HG03280 (cell line): ENCODE data around the gene CASTOR2.
"Not testable (repeated sequence)": the region's sequence is repeated elsewhere in the genome, so short reads cannot be mapped to it uniquely, and the experiment has no call there.

Source experiments
- ATAC-seq: cut with Tn5 transposase; IDR thresholded peaks from one replicate; pipeline ENCODE4 v1.9.1; 2021; ENCODE audit warnings: mild to moderate bottlenecking, moderate library complexity; ENCODE audit not compliant: unreplicated experiment

CASTOR2 gene

DNA sequence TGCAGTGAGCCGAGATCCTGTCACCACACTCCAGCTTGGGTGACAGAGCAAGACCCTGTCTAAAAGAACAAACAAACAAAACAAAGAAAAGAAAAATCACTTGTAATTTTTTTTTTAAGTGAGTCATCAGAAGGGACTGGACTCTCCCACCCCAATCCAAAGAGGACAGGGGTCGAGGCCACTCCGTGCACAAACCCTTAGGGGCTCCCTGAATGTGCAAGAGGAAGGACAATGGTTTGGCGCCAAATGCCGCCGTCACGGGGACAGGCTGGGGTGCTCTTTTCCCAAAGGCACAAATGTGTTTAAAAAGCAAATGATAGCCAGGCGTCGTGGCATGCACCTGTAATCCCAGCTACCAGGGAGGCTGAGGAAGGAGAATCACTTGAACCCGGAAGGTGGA, 85.3 kb downstream of the CASTOR2 start:
- ATAC-seq, result no peak

DNA sequence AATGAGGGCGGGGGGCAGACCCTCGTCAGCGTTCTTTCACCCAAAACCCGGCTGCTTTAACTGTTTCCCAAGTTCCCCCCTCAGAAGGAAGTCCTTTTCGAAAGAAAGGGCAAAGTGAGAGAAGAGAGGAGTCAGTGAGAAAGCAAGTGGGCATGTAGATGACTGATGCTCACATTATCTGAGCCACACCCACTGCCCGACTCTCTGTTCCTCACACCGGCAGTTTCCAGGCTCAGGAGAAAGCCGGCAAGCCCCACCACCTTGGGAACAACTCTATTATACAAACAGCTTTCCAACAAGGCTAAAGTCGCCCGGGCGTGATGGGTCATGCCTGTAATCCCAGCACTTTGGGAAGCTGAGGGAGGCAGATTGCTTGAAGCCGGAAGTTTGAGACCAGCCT, 86.0 kb downstream of the CASTOR2 start:
- ATAC-seq, result no peak

DNA sequence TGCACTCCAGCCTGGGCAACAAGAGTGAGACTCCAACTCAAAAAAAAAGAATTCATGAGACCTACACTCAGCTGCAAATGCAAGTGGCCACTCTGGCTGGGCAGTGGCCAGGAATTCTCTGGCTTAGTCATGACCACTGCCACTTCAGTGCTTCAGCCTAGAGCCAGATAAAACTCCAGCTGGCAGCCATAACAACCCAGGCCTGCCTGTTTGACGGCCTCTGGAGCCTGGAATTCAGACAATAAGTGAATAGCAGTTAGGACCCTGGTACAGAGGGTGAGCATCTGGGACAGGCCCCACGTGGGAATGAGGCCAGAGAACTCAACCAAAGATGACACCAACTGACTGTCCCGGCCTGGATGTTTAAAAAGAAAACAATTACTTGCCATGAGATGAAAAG, 90.2 kb downstream of the CASTOR2 start:
- ATAC-seq, result no peak

DNA sequence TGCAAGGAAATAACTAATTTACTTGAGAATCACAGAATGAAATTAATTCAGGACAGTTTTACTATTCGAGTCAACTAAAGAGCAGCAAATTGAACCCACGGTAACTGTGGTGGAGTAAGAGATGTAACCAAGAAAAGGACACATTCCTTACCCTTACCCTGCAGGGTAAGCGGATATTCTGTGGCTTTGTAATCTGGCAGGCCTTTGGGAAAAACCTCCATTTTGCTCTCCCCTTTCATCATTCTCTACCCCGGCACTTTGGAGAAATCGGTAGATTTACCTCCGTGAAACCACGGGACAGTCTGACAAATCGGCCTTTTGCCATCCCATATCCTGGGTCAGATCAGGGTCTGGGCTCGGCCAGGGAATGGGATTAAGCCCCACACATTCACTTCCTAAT, 90.7 kb downstream of the CASTOR2 start:
- ATAC-seq, result no peak

DNA sequence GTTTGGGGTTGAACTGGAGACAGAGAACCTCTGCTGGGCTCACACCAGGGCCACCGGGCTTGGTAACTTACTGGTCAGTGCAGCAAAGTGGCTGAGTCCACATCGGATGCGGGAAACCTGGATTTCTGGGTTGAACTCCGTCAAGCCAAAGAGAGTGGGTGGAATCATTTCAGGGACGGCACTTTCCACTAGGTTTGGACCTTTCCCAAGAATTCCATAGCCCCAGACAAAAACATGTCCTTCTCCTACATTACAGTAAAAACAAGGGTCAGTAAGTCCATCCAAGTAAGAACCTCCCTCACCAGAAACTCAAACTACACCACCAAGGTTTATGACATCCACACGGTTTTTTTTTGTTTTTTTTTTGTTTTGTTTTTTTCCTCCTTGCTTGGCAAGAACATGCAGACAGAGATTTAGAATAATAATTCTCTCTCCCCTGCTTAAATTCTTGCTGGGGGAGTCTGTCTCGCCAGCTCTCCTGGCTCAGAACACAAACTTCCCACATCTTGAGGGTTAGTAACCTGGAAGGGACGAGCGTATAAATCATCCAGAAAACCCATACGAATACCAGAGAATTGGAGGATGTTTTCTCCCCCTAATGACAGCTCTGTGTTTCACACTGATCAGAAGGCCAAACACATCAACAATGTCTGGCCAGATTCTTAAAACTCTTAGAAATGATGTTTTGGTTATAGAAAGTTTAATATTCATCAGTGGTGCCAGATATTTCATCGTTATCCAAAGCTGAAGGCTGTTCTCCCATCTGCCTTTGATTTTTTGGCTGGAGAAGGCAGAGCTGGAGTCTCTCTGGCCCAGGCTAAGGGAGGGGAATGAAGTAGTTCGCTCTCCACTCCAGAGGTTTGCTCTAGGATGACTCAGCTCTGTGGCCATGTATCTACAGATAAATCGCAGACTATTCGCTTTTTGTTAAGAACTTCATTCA, 91.6 kb downstream of the CASTOR2 start:
- ATAC-seq, result no peak

DNA sequence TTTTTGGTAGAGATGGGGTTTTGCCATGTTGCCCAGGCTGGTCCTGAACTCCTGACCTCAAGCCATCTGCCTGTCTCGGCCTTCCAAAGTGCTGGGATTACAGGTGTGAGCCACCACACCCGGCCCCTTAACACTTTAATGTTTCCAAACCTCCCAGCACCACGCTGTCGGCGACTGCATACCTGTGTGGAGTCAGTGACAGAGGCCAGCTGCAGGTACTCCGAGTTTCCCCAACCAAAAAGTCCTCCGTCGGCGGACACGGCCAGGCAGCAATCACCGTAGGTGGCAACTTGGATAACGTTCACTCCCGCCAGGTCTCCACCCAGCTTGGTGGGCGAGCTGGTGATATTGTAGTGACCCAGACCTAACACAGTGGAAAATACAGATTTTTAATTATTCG, 93.9 kb downstream of the CASTOR2 start:
- ATAC-seq, result no peak

DNA sequence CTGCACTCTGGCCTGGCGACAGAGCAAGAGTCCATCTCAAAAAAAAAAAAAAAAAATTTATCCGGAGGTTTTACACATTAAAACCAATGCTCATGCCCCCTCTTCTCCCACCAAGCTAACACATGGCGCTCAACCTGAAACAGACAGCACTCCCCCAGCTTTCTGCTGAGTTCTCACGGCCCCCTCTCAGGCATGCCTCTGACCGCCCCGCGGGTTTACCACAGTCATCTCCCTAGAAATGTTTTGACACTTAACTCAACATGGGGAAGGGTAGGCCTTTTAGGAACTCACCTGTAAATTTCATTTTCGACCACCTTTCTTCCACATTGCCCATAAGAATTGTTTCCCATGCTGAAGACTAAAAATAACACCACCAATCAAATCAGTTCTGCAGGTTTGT, 99.8 kb downstream of the CASTOR2 start:
- ATAC-seq, result no peak

DNA sequence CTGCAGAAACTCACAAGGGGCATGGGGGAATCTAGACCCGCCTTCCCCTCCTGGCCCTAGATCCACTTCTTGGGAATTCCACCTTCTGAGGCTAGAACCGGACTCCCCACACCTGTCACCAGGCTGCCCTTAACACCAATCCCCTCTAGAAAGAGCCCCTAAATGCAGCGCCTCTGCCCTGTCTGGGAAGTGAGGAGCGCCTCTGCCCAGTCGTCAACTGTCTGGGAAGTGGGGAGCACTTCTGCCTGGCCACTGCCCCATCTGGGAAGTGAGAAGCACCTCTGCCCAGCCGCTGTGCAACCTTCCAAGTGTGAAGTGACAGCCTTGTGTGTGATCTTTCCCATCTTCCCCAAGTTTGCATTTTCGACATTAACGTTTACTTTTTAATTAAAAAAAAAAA, 100.3 kb downstream of the CASTOR2 start:
- no peak for ATAC-seq

DNA sequence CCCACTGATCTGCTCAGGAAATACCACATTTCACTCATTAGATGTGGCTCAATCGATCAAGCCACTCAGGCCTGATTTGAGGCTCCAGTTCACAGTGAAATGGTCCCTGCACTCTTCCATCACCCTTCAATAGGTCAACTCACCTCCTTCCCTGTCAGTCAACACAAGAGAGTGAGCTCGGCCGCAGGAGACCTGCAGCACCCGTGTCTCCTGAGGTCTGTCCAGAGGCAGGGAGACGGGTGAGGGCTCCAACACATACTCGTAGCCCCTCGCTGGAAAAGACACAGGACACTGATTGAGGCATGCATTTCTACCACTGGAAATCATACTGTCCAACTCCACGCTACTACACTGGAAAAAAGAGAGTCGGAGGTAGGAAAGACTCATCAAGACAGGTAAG, 102.0 kb downstream of the CASTOR2 start:
- no peak for ATAC-seq

DNA sequence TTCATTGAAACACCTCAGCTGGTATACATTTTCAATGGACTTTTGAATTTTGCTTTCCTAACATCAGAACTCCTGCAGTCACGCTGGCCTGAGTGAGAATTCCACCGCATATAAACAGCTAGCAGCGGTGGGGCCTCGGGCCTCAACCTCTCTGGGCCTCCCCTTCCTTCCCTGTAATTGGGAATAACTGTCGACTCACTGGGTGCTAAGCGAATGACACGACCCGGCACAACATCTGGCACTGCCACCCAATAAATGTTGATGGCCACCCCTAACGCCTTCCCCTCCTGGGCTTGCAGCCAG, 108.4 kb downstream of the CASTOR2 start:
- no peak for ATAC-seq

DNA sequence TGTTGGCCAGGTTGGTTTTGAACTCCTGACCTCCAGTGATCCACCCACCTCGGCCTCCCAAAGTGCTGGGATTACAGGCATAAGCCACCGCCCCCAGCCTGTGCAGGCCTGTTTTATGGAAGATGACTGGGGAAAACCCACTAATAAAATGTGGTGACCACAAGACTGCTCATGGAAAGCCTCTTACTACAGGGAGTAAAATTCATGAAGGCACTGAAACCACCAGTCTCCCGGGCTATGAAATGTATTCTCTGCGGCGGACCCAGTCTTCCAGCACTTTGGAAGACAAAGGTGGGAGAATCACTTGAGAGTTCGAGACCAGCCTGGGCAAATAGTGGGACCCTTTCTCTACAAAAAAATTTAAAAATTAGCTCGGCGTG, 109.7 kb downstream of the CASTOR2 start:
- ATAC-seq, result not testable (repeated sequence)
